Measurements from ENCODE around the gene ALKBH8.
"Not testable (repeated sequence)": the region's sequence is repeated elsewhere in the genome, so short reads cannot be mapped to it uniquely, and the experiment has no call there.

ALKBH8 gene

DNA sequence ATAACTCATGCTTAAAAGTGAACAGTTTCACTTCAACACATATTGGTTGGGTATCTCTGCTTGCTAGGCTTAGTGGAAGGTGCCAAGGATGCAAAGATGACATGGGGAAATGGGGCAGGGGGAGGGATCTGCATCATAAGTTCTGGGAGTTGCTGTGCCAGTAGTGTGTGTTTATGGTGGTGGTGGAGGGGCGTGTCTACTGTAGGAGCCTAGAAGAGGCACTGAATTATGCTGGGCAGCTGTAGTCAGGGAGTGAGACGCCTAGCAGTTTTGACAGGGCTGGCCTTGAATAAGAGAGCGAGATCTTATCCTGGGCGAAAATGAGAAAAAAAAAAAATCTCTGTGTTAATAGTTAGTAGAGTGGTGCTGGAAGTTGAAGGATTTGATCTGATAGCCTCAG lies 28.4 kb upstream of the ALKBH8 start:
- H3K27me3 ChIP-seq (replicated peaks; ENCODE audit: control insufficient read depth, insufficient read depth, low read length, poor library complexity, severe bottlenecking), result peaks cover 40% of the 10 kb centered on the region

DNA sequence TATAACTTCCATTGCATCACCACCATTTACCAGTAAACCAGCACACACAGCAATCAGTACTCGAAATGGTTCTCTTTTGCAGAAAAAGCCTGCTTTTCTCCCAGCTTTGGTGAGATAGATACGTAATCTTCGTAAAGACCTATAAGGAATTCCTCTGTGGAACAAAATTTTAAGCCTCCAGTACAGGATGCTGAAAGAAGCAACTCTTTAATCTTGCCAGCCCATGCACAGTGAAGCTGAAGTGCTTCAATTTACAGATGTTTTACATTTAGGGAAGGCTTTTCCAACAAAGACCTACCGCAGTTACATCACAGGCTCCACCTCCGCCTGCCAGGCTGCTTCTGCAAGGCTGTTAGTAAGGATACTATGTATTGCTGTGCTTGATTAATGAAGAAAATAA lies 27.3 kb upstream of the ALKBH8 start:
- Histone ChIP-seq H3K9me3 (ENCODE audit: control insufficient read depth, low read length) (no peaks in the 10 kb centered on the region), H3K4me3 (ENCODE audit: insufficient read depth, low read depth, low read length, poor library complexity, severe bottlenecking) (no peak overlapping the region), H3K27ac (ENCODE audit: insufficient read depth, low read length, poor library complexity, severe bottlenecking) (no peak overlapping the region), H3K36me3 (ENCODE audit: control insufficient read depth, insufficient read depth, low read length) (no peaks in the 10 kb centered on the region), H3K4me1 (ENCODE audit: control insufficient read depth, insufficient read depth, low read length, poor library complexity, severe bottlenecking) (peaks cover 17% of the 10 kb centered on the region), H3K27me3 (replicated peaks; ENCODE audit: control insufficient read depth, insufficient read depth, low read length, poor library complexity, severe bottlenecking) (peaks cover 37% of the 10 kb centered on the region)
- no peak for DNase-seq

More for the DNA sequence above, 28.4 kb upstream of the ALKBH8 start:
- H3K4me1 ChIP-seq (ENCODE audit: control insufficient read depth, insufficient read depth, low read length, poor library complexity, severe bottlenecking), result peaks cover 17% of the 10 kb centered on the region
- no peaks in the 10 kb centered on the region for H3K36me3 ChIP-seq (ENCODE audit: control insufficient read depth, insufficient read depth, low read length)
- H3K27ac ChIP-seq (ENCODE audit: insufficient read depth, low read length, poor library complexity, severe bottlenecking), result no peak overlapping the region
- H3K4me3 ChIP-seq (ENCODE audit: insufficient read depth, low read depth, low read length, poor library complexity, severe bottlenecking), result no peak overlapping the region
- H3K9me3 ChIP-seq (ENCODE audit: control insufficient read depth, low read length), result no peaks in the 10 kb centered on the region
- no peak for DNase-seq

DNA sequence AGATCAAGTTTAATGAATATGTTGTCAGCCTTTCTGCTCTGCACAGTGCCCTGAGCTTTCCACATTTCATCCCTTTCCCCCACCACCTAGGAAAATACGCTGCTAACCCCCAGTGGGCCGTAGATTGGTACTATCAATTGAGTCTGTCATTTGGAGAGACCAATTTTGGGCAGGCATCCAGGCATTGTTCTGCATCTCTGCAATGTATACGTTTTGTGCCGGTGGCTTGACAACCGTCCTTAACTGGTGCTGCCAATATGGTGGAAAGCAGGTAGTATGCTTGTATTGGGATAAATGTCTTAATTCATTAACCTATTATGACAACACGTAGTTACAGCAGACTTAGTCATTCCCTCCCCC lies 26.7 kb upstream of the ALKBH8 start:
- peaks cover 43% of the 10 kb centered on the region for H3K27me3 ChIP-seq (replicated peaks; ENCODE audit: control insufficient read depth, insufficient read depth, low read length, poor library complexity, severe bottlenecking)
- H3K9me3 ChIP-seq (ENCODE audit: control insufficient read depth, low read length), result no peaks in the 10 kb centered on the region
- H3K4me3 ChIP-seq (ENCODE audit: insufficient read depth, low read depth, low read length, poor library complexity, severe bottlenecking), result peak overlapping the region; percentile 64
- no peaks in the 10 kb centered on the region for H3K36me3 ChIP-seq (ENCODE audit: control insufficient read depth, insufficient read depth, low read length)
- peaks cover 17% of the 10 kb centered on the region for H3K4me1 ChIP-seq (ENCODE audit: control insufficient read depth, insufficient read depth, low read length, poor library complexity, severe bottlenecking)
- no peak overlapping the region for H3K27ac ChIP-seq (ENCODE audit: insufficient read depth, low read length, poor library complexity, severe bottlenecking)
- no peak for DNase-seq

DNA sequence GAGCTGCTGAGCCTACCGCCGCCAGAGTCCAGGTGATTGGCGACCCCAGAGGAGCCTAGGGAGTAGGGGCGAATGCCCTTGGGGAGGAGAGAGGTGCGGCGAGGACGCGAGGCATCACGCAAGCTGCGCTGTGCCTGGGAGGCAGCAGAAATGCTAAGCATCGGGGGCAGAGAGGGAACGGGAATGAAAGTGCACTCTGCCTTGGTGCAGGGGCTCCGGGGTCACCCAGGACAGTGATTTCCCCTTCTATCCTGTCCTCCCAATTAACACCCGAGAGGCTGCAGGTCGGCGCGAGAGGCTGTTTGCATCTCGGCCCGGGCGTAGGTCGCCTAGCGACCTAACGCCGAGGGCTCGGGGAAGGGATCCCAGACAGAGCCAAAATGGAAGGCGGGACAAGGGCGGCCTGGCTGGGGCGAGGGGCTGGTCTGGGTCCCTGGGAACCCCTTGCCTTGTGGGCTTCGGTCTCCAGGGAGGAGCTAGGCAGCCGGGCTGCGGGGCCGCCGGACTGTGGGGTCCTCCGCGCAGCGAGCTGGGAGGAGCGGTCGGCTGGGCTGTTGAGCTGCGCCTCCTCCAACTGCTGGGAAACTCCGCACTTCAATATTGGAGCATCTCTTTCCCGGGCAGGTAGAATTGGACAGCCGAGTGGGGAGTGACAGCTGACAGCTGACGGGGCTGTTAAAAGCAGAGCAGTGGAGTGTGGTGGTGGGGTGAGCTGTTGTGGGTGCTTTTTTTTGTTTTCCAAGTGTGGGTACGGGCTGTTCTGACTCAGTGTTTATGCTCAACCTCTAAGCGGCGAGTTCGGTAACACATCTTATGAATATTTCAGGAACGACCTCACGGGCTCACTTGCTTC lies 26.1 kb upstream of the ALKBH8 start:
- peaks cover 42% of the 10 kb centered on the region for H3K27me3 ChIP-seq (replicated peaks; ENCODE audit: control insufficient read depth, insufficient read depth, low read length, poor library complexity, severe bottlenecking)

DNA sequence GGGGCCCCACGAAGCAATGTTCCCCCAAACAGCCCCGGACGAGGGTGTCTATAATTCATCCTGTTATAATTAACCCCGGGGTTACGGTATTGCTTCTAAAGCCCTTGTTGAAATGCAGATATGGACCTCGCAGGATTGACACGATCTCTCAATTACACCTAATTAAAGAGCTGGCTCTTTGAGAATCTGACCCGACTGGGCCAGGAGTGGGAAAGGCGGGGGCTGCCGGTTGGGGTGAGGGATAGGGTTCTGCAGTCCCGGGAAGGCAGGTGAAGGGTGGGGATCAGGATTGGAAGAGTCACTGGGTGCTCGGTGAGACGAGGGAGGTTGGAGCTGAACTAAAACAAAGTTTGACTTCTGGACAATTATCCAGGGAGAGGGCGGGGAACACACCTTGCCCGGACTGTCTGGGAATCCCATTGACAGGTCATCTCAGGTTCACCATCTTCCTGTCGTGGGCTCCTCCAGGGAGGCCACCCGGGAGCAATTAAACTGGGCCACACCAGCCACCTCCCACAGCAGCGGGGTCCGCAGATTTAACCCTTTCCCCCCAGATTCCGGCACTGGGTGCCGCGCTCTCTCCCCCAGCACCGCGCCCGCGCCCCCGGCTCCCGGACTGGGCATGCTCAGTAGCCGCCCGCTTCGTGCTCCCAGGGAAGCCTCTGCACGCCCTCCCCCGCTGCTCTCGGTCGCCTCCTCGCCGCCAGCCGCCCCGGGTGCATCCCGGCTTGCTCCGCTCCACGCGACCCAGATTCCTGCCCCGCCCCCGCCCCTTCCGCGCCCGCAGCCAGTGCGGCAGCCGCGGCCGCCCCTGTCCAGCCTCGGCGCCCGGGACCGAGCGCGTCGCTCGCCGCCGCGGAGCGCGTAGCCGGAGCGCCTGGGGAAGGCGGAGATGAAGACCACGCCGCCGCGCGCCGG lies 25.2 kb upstream of the ALKBH8 start, which contains the start of gene ELMOD1:
Gene ELMOD1 (plus strand): TSS at position 688 of the 918 bp plus-strand sequence. CDS start 27,043 bp downstream, outside the sequence.
- Histone ChIP-seq H3K27ac (ENCODE audit: insufficient read depth, low read length, poor library complexity, severe bottlenecking) (no peak within 1 kb of the TSS), H3K9me3 (ENCODE audit: control insufficient read depth, low read length) (no peaks in the 10 kb centered on the region), H3K4me3 (ENCODE audit: insufficient read depth, low read depth, low read length, poor library complexity, severe bottlenecking) (peak within 1 kb of the TSS; percentile 64), H3K4me1 (ENCODE audit: control insufficient read depth, insufficient read depth, low read length, poor library complexity, severe bottlenecking) (peaks cover 17% of the 10 kb centered on the region), H3K27me3 (replicated peaks; ENCODE audit: control insufficient read depth, insufficient read depth, low read length, poor library complexity, severe bottlenecking) (peaks cover 43% of the 10 kb centered on the region), H3K36me3 (ENCODE audit: control insufficient read depth, insufficient read depth, low read length) (no peaks in the 10 kb centered on the region)
- DNase-seq, result no peak

More for the DNA sequence above, 26.1 kb upstream of the ALKBH8 start:
- peak overlapping the region; percentile 64 for H3K4me3 ChIP-seq (ENCODE audit: insufficient read depth, low read depth, low read length, poor library complexity, severe bottlenecking)
- H3K9me3 ChIP-seq (ENCODE audit: control insufficient read depth, low read length), result no peaks in the 10 kb centered on the region
- H3K27ac ChIP-seq (ENCODE audit: insufficient read depth, low read length, poor library complexity, severe bottlenecking), result no peak overlapping the region
- no peak for DNase-seq
- H3K4me1 ChIP-seq (ENCODE audit: control insufficient read depth, insufficient read depth, low read length, poor library complexity, severe bottlenecking), result peaks cover 17% of the 10 kb centered on the region
- no peaks in the 10 kb centered on the region for H3K36me3 ChIP-seq (ENCODE audit: control insufficient read depth, insufficient read depth, low read length)

DNA sequence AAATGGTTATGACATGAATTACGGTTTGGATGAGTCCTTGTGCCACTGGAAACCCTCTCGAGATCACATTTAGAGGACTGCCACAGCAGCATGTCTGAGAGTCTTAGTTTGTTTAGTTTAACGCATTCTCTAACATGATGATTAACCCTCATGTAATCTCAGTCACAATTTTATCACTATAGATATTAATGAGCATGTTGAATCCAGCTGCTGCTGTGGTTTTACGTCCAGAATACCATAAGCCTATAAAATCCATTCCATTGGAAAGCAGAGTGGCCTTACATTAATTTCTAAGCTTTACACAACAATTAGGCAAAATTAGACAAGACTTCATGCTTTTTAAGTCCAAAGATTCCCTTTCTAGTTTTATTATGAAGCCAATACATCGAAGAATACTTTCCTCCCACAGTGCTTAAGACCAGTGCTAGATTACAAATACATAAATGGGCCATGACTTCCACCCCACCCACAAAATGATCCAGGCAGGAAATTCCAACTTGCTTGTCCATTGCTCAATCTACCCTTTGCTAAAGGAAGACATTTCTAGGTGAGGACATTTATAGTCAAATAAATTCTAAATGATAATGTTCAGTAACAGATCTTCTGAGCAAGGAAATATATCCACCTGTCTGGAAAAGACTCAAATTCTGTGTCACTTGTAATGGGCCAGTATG lies 21.9 kb upstream of the ALKBH8 start:
- peaks cover 40% of the 10 kb centered on the region for H3K27me3 ChIP-seq (replicated peaks; ENCODE audit: control insufficient read depth, insufficient read depth, low read length, poor library complexity, severe bottlenecking)

DNA sequence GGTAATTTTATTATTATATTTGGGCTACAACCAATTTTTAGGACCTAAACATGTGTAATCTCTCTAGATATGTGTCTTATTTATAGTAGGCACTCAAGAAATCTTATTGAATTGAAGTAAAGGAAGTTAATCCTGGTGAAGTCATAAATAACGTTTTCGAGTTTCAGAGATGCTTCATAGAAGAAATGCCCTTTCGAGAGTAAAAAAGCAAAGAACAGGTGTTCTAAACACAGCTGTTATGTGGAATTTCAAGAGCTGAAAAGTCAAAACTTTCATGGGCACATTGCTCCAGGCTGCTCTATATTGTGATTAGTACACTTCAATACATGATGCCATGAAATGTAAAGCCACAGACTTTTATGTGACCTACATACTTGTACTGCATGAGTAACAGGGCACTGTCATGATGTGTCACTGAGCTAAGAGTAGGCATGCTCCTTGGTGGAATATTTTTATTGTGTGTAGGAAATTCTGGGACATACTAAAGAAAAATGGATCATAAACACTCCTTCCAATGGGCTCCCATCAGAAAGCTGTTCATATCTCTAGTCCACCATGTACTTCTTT lies 18.2 kb upstream of the ALKBH8 start:
- Histone ChIP-seq H3K36me3 (ENCODE audit: control insufficient read depth, insufficient read depth, low read length) (no peaks in the 10 kb centered on the region), H3K9me3 (ENCODE audit: control insufficient read depth, low read length) (no peaks in the 10 kb centered on the region), H3K27ac (ENCODE audit: insufficient read depth, low read length, poor library complexity, severe bottlenecking) (no peak overlapping the region), H3K4me1 (ENCODE audit: control insufficient read depth, insufficient read depth, low read length, poor library complexity, severe bottlenecking) (no peaks in the 10 kb centered on the region), H3K4me3 (ENCODE audit: insufficient read depth, low read depth, low read length, poor library complexity, severe bottlenecking) (no peak overlapping the region), H3K27me3 (replicated peaks; ENCODE audit: control insufficient read depth, insufficient read depth, low read length, poor library complexity, severe bottlenecking) (peaks cover 9% of the 10 kb centered on the region)
- no peak for DNase-seq

More for the DNA sequence above, 21.9 kb upstream of the ALKBH8 start:
- H3K27ac ChIP-seq (ENCODE audit: insufficient read depth, low read length, poor library complexity, severe bottlenecking), result no peak overlapping the region
- H3K4me1 ChIP-seq (ENCODE audit: control insufficient read depth, insufficient read depth, low read length, poor library complexity, severe bottlenecking), result peaks cover 17% of the 10 kb centered on the region
- DNase-seq, result no peak
- no peaks in the 10 kb centered on the region for H3K36me3 ChIP-seq (ENCODE audit: control insufficient read depth, insufficient read depth, low read length)
- H3K4me3 ChIP-seq (ENCODE audit: insufficient read depth, low read depth, low read length, poor library complexity, severe bottlenecking), result no peak overlapping the region
- no peaks in the 10 kb centered on the region for H3K9me3 ChIP-seq (ENCODE audit: control insufficient read depth, low read length)

DNA sequence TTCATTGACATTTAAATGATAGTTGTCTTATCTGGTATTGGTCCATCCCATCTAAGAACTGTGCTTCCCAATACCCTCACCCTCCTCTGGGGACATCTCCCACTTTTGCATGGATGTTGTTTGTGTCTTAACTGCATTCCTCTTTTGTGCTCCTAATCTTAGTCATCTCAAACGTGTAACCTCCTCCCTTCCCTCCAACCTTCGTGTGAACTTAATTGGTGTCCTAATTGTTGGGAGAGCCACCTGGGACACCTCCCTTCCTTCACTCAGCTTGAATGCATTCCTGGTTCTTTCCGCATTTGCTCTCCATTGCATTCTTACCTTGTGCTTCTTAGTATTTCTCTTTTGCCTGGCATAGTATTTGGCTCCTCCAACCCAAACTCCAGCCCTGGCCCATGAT lies 15.6 kb upstream of the ALKBH8 start:
- no peak for DNase-seq
- no peaks in the 10 kb centered on the region for H3K4me1 ChIP-seq (ENCODE audit: control insufficient read depth, insufficient read depth, low read length, poor library complexity, severe bottlenecking)
- no peaks in the 10 kb centered on the region for H3K27me3 ChIP-seq (replicated peaks; ENCODE audit: control insufficient read depth, insufficient read depth, low read length, poor library complexity, severe bottlenecking)
- H3K4me3 ChIP-seq (ENCODE audit: insufficient read depth, low read depth, low read length, poor library complexity, severe bottlenecking), result no peak overlapping the region
- H3K9me3 ChIP-seq (ENCODE audit: control insufficient read depth, low read length), result no peaks in the 10 kb centered on the region
- no peaks in the 10 kb centered on the region for H3K36me3 ChIP-seq (ENCODE audit: control insufficient read depth, insufficient read depth, low read length)
- H3K27ac ChIP-seq (ENCODE audit: insufficient read depth, low read length, poor library complexity, severe bottlenecking), result no peak overlapping the region

DNA sequence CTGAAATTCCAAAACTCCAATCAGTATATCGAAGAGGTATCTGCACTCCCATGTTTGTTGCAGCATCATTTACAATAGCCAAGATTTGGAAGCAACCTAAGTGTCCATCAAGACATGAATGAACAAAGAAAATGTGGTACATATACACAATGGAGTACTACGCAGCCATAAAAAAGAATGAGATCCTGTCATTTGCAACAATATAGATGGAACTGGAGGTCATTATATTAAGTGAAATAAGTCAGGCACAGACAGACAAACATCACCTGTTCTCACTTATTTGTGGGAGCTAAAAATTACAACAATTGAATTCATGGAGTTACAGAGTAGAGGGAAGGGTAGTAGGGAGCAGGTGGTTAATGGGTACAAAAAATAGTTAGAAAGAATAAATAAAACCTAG lies 13.6 kb upstream of the ALKBH8 start:
- H3K4me3 ChIP-seq (ENCODE audit: insufficient read depth, low read depth, low read length, poor library complexity, severe bottlenecking); H3K9me3 ChIP-seq (ENCODE audit: control insufficient read depth, low read length); DNase-seq; H3K27me3 ChIP-seq (replicated peaks; ENCODE audit: control insufficient read depth, insufficient read depth, low read length, poor library complexity, severe bottlenecking); H3K27ac ChIP-seq (ENCODE audit: insufficient read depth, low read length, poor library complexity, severe bottlenecking); H3K4me1 ChIP-seq (ENCODE audit: control insufficient read depth, insufficient read depth, low read length, poor library complexity, severe bottlenecking); H3K36me3 ChIP-seq (ENCODE audit: control insufficient read depth, insufficient read depth, low read length): not testable (repeated sequence)
